ENCODE data around the gene FAH.

Gene FAH

GRCh38 chr15:80199869-80200268 is 47.1 kb downstream of the FAH start:
- no peak for DNase-seq (ENCODE audit: low read depth in 2 of 2)

- no peak for DNase-seq (ENCODE audit: low read depth in 2 of 2)
These were observed 48.6 kb downstream of the FAH start for GRCh38 chr15:80201256-80202015.

GRCh38 chr15:80202016-80202315 is 49.2 kb downstream of the FAH start:
- DNase-seq (ENCODE audit: low read depth in 2 of 2), result no peak

- no peak for DNase-seq (ENCODE audit: low read depth in 2 of 2)
These were observed 50.0 kb downstream of the FAH start for GRCh38 chr15:80202641-80203360.

GRCh38 chr15:80203361-80203885 is 50.6 kb downstream of the FAH start:
- DNase-seq (ENCODE audit: low read depth in 2 of 2), result no peak

GRCh38 chr15:80204231-80204630 is 51.4 kb downstream of the FAH start:
- DNase-seq (ENCODE audit: low read depth in 2 of 2), result no peak

- DNase-seq (ENCODE audit: low read depth in 2 of 2), result no peak
These were observed 55.1 kb downstream of the FAH start for GRCh38 chr15:80207887-80208286.

GRCh38 chr15:80208758-80209734 is 56.2 kb downstream of the FAH start:
- DNase-seq (ENCODE audit: low read depth in 2 of 2), result no peak

- DNase-seq (ENCODE audit: low read depth in 2 of 2), result no peak
These were observed 58.1 kb downstream of the FAH start for GRCh38 chr15:80210611-80211573.

- no peak for DNase-seq (ENCODE audit: low read depth in 2 of 2)
These were observed 59.2 kb downstream of the FAH start for GRCh38 chr15:80211976-80212375.

GRCh38 chr15:80214910-80215309 is 62.1 kb downstream of the FAH start:
- no peak for DNase-seq (ENCODE audit: low read depth in 2 of 2)

GRCh38 chr15:80216141-80216540 is 63.3 kb downstream of the FAH start:
- DNase-seq (ENCODE audit: low read depth in 2 of 2), result no peak

GRCh38 chr15:80216911-80217310 is 64.1 kb downstream of the FAH start:
- no peak for DNase-seq (ENCODE audit: low read depth in 2 of 2)

- no peak for DNase-seq (ENCODE audit: low read depth in 2 of 2)
These were observed 64.6 kb downstream of the FAH start for GRCh38 chr15:80217327-80217900.

GRCh38 chr15:80219955-80220354 is 67.2 kb downstream of the FAH start:
- no peak for DNase-seq (ENCODE audit: low read depth in 2 of 2)

- no peak for DNase-seq (ENCODE audit: low read depth in 2 of 2)
These were observed 76.3 kb downstream of the FAH start for GRCh38 chr15:80228959-80229610.

GRCh38 chr15:80231371-80231770 is 78.6 kb downstream of the FAH start:
- DNase-seq (ENCODE audit: low read depth in 2 of 2), result no peak

GRCh38 chr15:80233581-80233980 is 80.8 kb downstream of the FAH start:
- DNase-seq (ENCODE audit: low read depth in 2 of 2), result no peak

- peak; percentile 9 to 47 for DNase-seq (ENCODE audit: low read depth in 2 of 2)
These were observed 82.1 kb downstream of the FAH start for GRCh38 chr15:80234883-80235282.
